Gastroesophageal sphincter (tissue), 4 donors: ENCODE measurements around the gene RPGRIP1L. TPM values are rescaled to one million over a fixed set of nuclear protein-coding genes. Genes with fewer than 3 reads are reported as not detected.

ENCODE experiments used
- ATAC-seq: fragments of 150-250 bp; one replicate; pipeline ENCODE4 v1.9.1; 2016; ENCODE audit warnings: mild to moderate bottlenecking, moderate library complexity
- H3K27ac ChIP-seq, 4 donors: fragments of 200-600 bp; sonication (generic) in 3 of 4; 1 replicate in 3 of 4; 2 replicates in 1 of 4; pipeline ENCODE4 v1.5.1; 2016 to 2019
- H3K27me3 ChIP-seq: fragments of 200-600 bp; sonication (generic); one replicate; pipeline ENCODE4 v1.5.1; 2019
- H3K36me3 ChIP-seq, 2 donors: fragments of 200-600 bp; sonication (generic); one replicate each; pipeline ENCODE4 v1.5.1; 2019; ENCODE audit warnings: control low read depth in 1 of 2
- H3K4me1 ChIP-seq, 3 donors: fragments of 200-600 bp; sonication (generic); 1 replicate in 2 of 3; 2 replicates in 1 of 3; pipeline ENCODE4 v1.5.1; 2016 to 2019; ENCODE audit warnings: control low read depth in 2 of 3
- H3K4me3 ChIP-seq, 2 donors: fragments of 200-600 bp; sonication (generic); one replicate each; pipeline ENCODE4 v1.5.1; 2019; ENCODE audit warnings: mild to moderate bottlenecking in 1 of 2, moderate library complexity in 1 of 2
- H3K9me3 ChIP-seq, 3 donors: fragments of 200-600 bp; sonication (generic); one replicate each; pipeline ENCODE4 v1.5.1; 2017 to 2019; ENCODE audit warnings: control low read depth in 2 of 3
- EP300 ChIP-seq: sonication (generic); formaldehyde crosslinking; IDR thresholded peaks from one replicate; pipeline ENCODE4 v1.6.1; 2017; ENCODE audit warnings: antibody characterized with exemption, mild to moderate bottlenecking
- POLR2A ChIP-seq, 2 donors: fragments of 450-650 bp; IDR thresholded peaks; one replicate each; pipeline ENCODE4 v1.6.1; 2017; ENCODE audit warnings: antibody characterized with exemption in 2 of 2, mild to moderate bottlenecking in 2 of 2, moderate library complexity in 1 of 2
- POLR2AphosphoS5 ChIP-seq: sonication (generic); formaldehyde crosslinking; IDR thresholded peaks from one replicate; pipeline ENCODE4 v1.6.1; 2017; ENCODE audit warnings: antibody characterized with exemption
- WGBS, 2 donors: methylation state at CpG; one replicate each; pipeline ENCODE4 v1.1.5; 2018; ENCODE audit warnings: low coverage in 1 of 2; 5-methylcytosine and 5-hydroxymethylcytosine counted together
- total RNA-seq, 4 donors: library from RNA; depleted of rRNA; stranded (reverse); fragments of >200 nt; gene quantifications; one replicate each; pipeline ENCODE4 v1.1.0, GENCODE V29; 2016
- TF ChIP-seq, protein P1 (sequence below), 4 experiments: fragments of 200-600 bp in 2 of 4; fragments of 450-650 bp in 2 of 4; sonication (generic) in 1 of 4; IDR thresholded peaks; one replicate each; pipeline ENCODE4 v1.5.1; 2017 to 2019; ENCODE audit warnings: antibody characterized with exemption in 4 of 4, mild to moderate bottlenecking in 2 of 4, moderate library complexity in 2 of 4

RPGRIP1L gene
- total RNA-seq, 4 donors from 2014 or later = 3.5 to 5.4 (median 4.8) TPM

DNA sequence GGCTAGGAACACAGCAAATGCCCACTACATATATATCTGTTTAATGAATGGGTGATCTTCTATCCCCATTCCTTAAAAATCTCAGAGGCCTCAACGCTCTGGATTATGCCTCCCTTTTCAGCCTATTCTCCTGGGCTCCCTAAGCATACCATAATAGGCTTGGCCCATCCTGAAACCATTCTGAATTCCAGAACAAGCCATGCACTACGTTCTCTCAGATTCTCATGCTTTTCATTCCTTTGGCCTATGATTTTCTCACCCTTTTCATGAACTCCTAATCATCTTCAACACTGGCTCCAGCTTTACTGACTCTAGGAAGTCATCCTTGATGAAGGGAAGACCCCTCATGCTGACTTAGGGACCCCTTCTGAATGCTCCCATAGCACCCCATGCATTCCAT is 71.1 kb downstream of the RPGRIP1L start:
- Histone ChIP-seq H3K4me1 (peaks cover 0 to 13% (median 0%) of the 10 kb centered on the region in 3 donors), H3K4me3 (no peak overlapping the region), H3K9me3 (no peaks in the 10 kb centered on the region), H3K36me3 (peaks cover 0 to 18% of the 10 kb centered on the region in 2 donors), H3K27ac (no peak overlapping the region), H3K27me3 (no peaks in the 10 kb centered on the region)
- 72 to 88% methylated on average over 1 to 2 of the region's 2 CpGs for WGBS, 2 donors
- TF ChIP-seq EP300 (no peak), POLR2AphosphoS5 (no peak), POLR2A (IDR thresholded peaks at IDR 0.05) (no peak)
- TF ChIP-seq, protein P1, sequence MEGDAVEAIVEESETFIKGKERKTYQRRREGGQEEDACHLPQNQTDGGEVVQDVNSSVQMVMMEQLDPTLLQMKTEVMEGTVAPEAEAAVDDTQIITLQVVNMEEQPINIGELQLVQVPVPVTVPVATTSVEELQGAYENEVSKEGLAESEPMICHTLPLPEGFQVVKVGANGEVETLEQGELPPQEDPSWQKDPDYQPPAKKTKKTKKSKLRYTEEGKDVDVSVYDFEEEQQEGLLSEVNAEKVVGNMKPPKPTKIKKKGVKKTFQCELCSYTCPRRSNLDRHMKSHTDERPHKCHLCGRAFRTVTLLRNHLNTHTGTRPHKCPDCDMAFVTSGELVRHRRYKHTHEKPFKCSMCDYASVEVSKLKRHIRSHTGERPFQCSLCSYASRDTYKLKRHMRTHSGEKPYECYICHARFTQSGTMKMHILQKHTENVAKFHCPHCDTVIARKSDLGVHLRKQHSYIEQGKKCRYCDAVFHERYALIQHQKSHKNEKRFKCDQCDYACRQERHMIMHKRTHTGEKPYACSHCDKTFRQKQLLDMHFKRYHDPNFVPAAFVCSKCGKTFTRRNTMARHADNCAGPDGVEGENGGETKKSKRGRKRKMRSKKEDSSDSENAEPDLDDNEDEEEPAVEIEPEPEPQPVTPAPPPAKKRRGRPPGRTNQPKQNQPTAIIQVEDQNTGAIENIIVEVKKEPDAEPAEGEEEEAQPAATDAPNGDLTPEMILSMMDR (IDR thresholded peaks at IDR 0.05) = no peak
- ATAC-seq = no peak

DNA sequence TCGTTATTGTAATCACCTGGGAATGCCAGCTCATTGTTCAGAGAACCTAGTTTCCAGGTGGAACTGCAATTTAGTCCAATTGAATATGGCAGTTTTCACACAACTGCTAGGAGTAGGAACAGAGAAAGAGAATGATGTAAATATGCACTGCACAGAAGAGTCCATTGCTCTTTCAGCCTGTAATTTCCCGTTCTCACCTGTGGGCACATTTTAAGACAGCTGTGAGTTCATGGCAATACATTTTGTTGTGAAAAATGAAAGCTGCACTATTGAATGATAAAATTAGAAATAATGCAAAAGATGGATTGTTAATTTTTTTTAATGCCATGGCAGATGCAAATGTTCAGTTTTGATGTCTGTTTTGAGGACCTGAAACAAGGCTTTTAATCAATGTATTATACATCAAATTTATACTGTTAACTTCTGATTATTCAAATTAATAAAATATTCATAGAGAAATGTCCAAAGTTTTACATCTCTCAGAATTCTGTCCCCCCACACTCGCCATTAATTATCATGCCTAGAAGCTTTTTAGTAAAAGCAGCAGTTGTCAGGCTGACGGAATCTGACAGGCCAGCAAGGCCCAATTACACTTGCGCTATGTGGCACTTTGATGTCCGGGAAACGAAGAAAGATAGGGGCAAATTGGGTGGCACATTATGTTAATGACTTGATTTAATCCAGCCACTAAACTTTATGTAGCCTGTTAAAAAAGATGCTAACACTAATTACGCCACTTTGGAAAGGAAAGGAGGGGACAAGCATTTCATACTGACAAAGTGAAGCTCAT is 72.2 kb downstream of the RPGRIP1L start:
- no peaks in the 10 kb centered on the region for H3K9me3 ChIP-seq
- no peak overlapping the region for H3K27ac ChIP-seq
- WGBS, 2 donors = 84 to 91% methylated on average over 5 to 8 of the region's 8 CpGs
- H3K4me3 ChIP-seq = no peak overlapping the region
- peaks cover 0 to 18% of the 10 kb centered on the region in 2 donors for H3K36me3 ChIP-seq
- H3K4me1 ChIP-seq = peaks cover 0 to 13% (median 0%) of the 10 kb centered on the region in 3 donors
- TF ChIP-seq, protein P1 (IDR thresholded peaks at IDR 0.05) = no peak
- no peak for TF ChIP-seq POLR2AphosphoS5
- no peak for TF ChIP-seq EP300
- TF ChIP-seq POLR2A (IDR thresholded peaks at IDR 0.05) = no peak
- H3K27me3 ChIP-seq = no peaks in the 10 kb centered on the region
- no peak for ATAC-seq

DNA sequence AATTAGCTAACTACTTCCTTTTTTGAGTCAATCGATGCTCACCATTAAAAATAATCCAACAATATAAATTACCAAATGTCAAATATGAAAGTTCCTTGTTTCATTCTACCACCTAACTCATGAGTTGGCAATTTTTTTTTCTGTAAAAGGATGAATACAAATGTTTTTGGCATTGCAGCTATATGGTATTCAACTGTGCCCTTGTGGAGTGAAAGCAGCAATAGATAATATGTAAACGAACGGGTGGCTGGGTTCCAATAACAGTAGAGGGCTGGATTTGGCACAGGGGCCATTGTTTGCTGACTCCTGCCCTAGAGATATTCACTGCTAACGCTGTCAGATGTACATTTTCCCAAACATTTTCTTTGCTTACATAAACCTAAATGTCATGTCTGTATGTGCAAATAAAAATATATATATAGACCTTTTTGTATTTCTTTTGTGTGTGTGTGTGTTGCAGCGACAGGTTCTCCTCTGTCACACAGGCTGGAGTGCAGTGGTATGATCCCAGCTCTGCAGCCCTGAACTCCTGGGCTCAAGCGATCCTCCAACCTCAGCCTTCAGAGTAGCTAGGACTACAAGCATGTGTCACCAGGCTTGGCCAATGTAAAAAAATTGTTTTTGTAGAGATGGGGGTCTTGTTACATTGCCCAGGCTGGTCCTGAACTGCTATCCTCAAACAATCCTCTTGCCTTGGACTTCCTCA is 73.9 kb downstream of the RPGRIP1L start:
- TF ChIP-seq EP300 (no peak), POLR2AphosphoS5 (no peak), POLR2A (IDR thresholded peaks at IDR 0.05) (no peak)
- TF ChIP-seq, protein P1 (IDR thresholded peaks at IDR 0.05) = no peak
- ATAC-seq = no peak
- Histone ChIP-seq H3K4me3 (no peak overlapping the region), H3K27ac (no peak overlapping the region), H3K27me3 (no peaks in the 10 kb centered on the region), H3K9me3 (no peaks in the 10 kb centered on the region), H3K36me3 (peaks cover 0 to 4% of the 10 kb centered on the region in 2 donors), H3K4me1 (peaks cover 0 to 13% (median 0%) of the 10 kb centered on the region in 3 donors)
- WGBS, 2 donors = 45 to 62% methylated on average over 4 to 6 of the region's 6 CpGs

DNA sequence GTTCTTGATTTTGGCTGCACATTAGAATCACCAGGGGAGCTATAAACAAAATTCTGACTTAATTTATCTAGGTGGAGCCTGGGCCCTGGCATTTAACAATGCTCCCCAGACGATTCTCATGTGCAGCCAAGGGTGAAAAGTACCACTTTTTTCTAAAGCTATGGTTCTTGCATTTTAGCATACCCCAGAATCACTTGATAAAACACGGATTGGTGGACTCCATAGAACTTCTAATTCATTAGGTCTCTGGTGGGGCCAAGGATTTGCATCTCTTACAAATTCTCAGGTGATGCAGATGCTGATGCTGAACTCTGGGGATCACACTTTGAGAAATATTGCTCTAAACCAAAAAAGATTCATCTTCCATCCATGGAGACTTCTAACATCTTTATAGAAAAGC is 74.5 kb downstream of the RPGRIP1L start:
- WGBS, 2 donors = 60 to 74% methylated on average over 2 of the region's 2 CpGs
- H3K9me3 ChIP-seq = no peaks in the 10 kb centered on the region

More for the DNA sequence above, 74.5 kb downstream of the RPGRIP1L start:
- no peaks in the 10 kb centered on the region for H3K27me3 ChIP-seq
- TF ChIP-seq POLR2AphosphoS5 (no peak), POLR2A (IDR thresholded peaks at IDR 0.05) (no peak), EP300 (no peak)
- TF ChIP-seq, protein P1 (IDR thresholded peaks at IDR 0.05) = no peak
- H3K27ac ChIP-seq = no peak overlapping the region
- H3K36me3 ChIP-seq = no peaks in the 10 kb centered on the region
- H3K4me3 ChIP-seq = no peak overlapping the region
- peaks cover 0 to 13% (median 0%) of the 10 kb centered on the region in 3 donors for H3K4me1 ChIP-seq
- no peak for ATAC-seq
